H1 (cell line): ENCODE data around the gene GUCY1A1. TPM values are rescaled to one million over a fixed set of nuclear protein-coding genes. Genes with fewer than 3 reads are reported as not detected.

Source experiments
- CTCF ChIA-PET: fragments of 300-600 bp; sonication (Branson Sonifier 250); formaldehyde crosslinking; loops from one replicate; lab custom pipeline; 2021; ENCODE audit not compliant: partially characterized antibody; lab: Charles Lee
- POLR2A ChIA-PET: fragments of 300-600 bp; sonication (Branson Sonifier 250); formaldehyde crosslinking; loops from one replicate; lab custom pipeline; 2021; ENCODE audit warnings: inconsistent platforms; ENCODE audit not compliant: partially characterized antibody; lab: Charles Lee
- DNase-seq, 2 experiments: peaks; one replicate each; pipeline versions ENCODE4 v3.0.0 to v3.0.0-alpha.2; 2010 to 2022; ENCODE audit warnings: low spot score in 2 of 2, low read depth in 1 of 2, mixed read lengths in 1 of 2
- FAIRE-seq: peaks from 2 replicates; lab custom pipeline; 2011; peaks lifted over from hg19 to GRCh38; lab: Jason Lieb, UNC
- H2AFZ ChIP-seq: 2 replicates; pipeline ENCODE4 v1.8.1; 2012; ENCODE audit warnings: low read length, inconsistent platforms
- H2AK5ac ChIP-seq: 2 replicates; pipeline ENCODE4 v1.6.1; 2013; ENCODE audit warnings: low read depth, low read length
- H2BK120ac ChIP-seq: replicated peaks from 2 replicates; pipeline ENCODE3; 2013; ENCODE audit warnings: low read depth, low read length, inconsistent platforms
- H2BK12ac ChIP-seq: 2 replicates; pipeline ENCODE4 v1.6.1; 2013; ENCODE audit warnings: low read depth, low read length
- H2BK15ac ChIP-seq: 2 replicates; pipeline ENCODE4 v1.6.1; 2013; ENCODE audit warnings: low read length
- H2BK20ac ChIP-seq: 2 replicates; pipeline ENCODE4 v1.6.1; 2013; ENCODE audit warnings: low read length
- H2BK5ac ChIP-seq: 2 replicates; pipeline ENCODE4 v1.6.1; 2013; ENCODE audit warnings: low read depth, low read length
- H3K14ac ChIP-seq: 2 replicates; pipeline ENCODE4 v1.6.1; 2013; ENCODE audit warnings: inconsistent platforms; ENCODE audit not compliant: insufficient read length
- H3K18ac ChIP-seq: 2 replicates; pipeline ENCODE4 v1.6.1; 2013; ENCODE audit warnings: low read length; ENCODE audit errors: extremely low read depth
- H3K23ac ChIP-seq: 2 replicates; pipeline ENCODE4 v1.6.1; 2013; ENCODE audit warnings: inconsistent platforms; ENCODE audit not compliant: insufficient read length
- H3K23me2 ChIP-seq: 2 replicates; pipeline ENCODE4 v1.6.1; 2013; ENCODE audit warnings: low read depth, low read length
- H3K27ac ChIP-seq: 2 replicates; pipeline ENCODE4 v1.6.1; 2011; ENCODE audit warnings: low read depth, low read length, inconsistent platforms
- H3K27me3 ChIP-seq, 4 experiments: replicated peaks in 1 of 4; 1 replicate in 1 of 4; 2 replicates in 3 of 4; pipeline versions ENCODE4 v1.6.1 to v1.8.1; 2011 to 2013; ENCODE audit warnings: low read length in 3 of 4, mild to moderate bottlenecking in 3 of 4, inconsistent platforms in 2 of 4, mixed read lengths in 2 of 4, moderate library complexity in 1 of 4; ENCODE audit not compliant: control insufficient read depth in 3 of 4, insufficient read depth in 3 of 4; ENCODE audit errors: extremely low read depth in 1 of 4
- H3K36me3 ChIP-seq, 4 experiments: 2 replicates each; pipeline versions ENCODE4 v1.6.1 to v1.8.1; 2011 to 2013; ENCODE audit warnings: mild to moderate bottlenecking in 4 of 4, low read length in 3 of 4, moderate library complexity in 2 of 4, control low read depth in 1 of 4, inconsistent platforms in 1 of 4; ENCODE audit not compliant: insufficient read depth in 4 of 4, control insufficient read depth in 2 of 4
- H3K4ac ChIP-seq: replicated peaks from 2 replicates; pipeline ENCODE3; 2013; ENCODE audit warnings: low read length, low read depth, mixed read lengths, inconsistent platforms; ENCODE audit not compliant: insufficient read length
- H3K4me1 ChIP-seq, 4 experiments: replicated peaks in 1 of 4; 1 replicate in 1 of 4; 2 replicates in 3 of 4; pipeline versions ENCODE4 v1.6.1 to v1.8.1; 2011 to 2013; ENCODE audit warnings: low read length in 3 of 4, inconsistent platforms in 2 of 4, mixed read lengths in 1 of 4; ENCODE audit not compliant: insufficient read depth in 4 of 4, control insufficient read depth in 3 of 4
- H3K4me2 ChIP-seq, 2 experiments: 2 replicates each; pipeline versions ENCODE4 v1.6.1 to v1.8.1; 2011 to 2013; ENCODE audit warnings: low read depth in 2 of 2, low read length in 2 of 2, control low read depth in 1 of 2, inconsistent platforms in 1 of 2, mild to moderate bottlenecking in 1 of 2; ENCODE audit not compliant: insufficient read depth in 1 of 2
- H3K4me3 ChIP-seq, 4 experiments: fragments of 200-600, 300-600 bp in 1 of 4; sonication (generic), shearing (Covaris generic), sonication (Bioruptor Twin) in 1 of 4; 2 replicates each; pipeline versions ENCODE4 v1.5.1 to v1.8.1; 2011 to 2016; ENCODE audit warnings: low read length in 4 of 4, low read depth in 3 of 4, control low read depth in 2 of 4, inconsistent platforms in 2 of 4, mild to moderate bottlenecking in 2 of 4, mixed read lengths in 1 of 4, moderate library complexity in 1 of 4; ENCODE audit not compliant: insufficient read depth in 2 of 4; ENCODE audit errors: extremely low read depth in 1 of 4
- H3K56ac ChIP-seq: replicated peaks from 2 replicates; pipeline ENCODE3; 2013; ENCODE audit warnings: low read depth, mild to moderate bottlenecking, mixed read lengths, low read length, inconsistent platforms; ENCODE audit not compliant: insufficient read length
- H3K79me1 ChIP-seq: 2 replicates; pipeline ENCODE4 v1.6.1; 2013; ENCODE audit warnings: low read depth, low read length, control low read depth
- H3K79me2 ChIP-seq, 2 experiments: 2 replicates each; pipeline versions ENCODE4 v1.6.1 to v1.8.1; 2012 to 2013; ENCODE audit warnings: low read length in 2 of 2, mild to moderate bottlenecking in 2 of 2, inconsistent platforms in 1 of 2; ENCODE audit not compliant: insufficient read depth in 2 of 2, control insufficient read depth in 1 of 2
- H3K9ac ChIP-seq, 4 experiments: replicated peaks in 1 of 4; 1 replicate in 1 of 4; 2 replicates in 3 of 4; pipeline versions ENCODE4 v1.6.1 to v1.8.1; 2011 to 2013; ENCODE audit warnings: low read depth in 3 of 4, low read length in 3 of 4, control low read depth in 2 of 4, mild to moderate bottlenecking in 2 of 4, moderate library complexity in 2 of 4, inconsistent platforms in 1 of 4; ENCODE audit errors: extremely low read depth in 1 of 4
- H3K9me3 ChIP-seq, 2 experiments: 2 replicates each; pipeline versions ENCODE4 v1.6.1 to v1.8.1; 2012 to 2013; ENCODE audit warnings: mild to moderate bottlenecking in 2 of 2, moderate library complexity in 2 of 2, control low read depth in 1 of 2, inconsistent platforms in 1 of 2, low read depth in 1 of 2, low read length in 1 of 2, mixed read lengths in 1 of 2; ENCODE audit not compliant: insufficient read depth in 2 of 2
- H4K20me1 ChIP-seq, 2 experiments: replicated peaks in 1 of 2; 2 replicates each; pipeline versions ENCODE3 to v1.8.1; 2011 to 2013; ENCODE audit warnings: inconsistent platforms in 2 of 2, low read length in 2 of 2, mild to moderate bottlenecking in 1 of 2; ENCODE audit not compliant: insufficient read depth in 2 of 2, control insufficient read depth in 1 of 2
- H4K5ac ChIP-seq: 2 replicates; pipeline ENCODE4 v1.6.1; 2013; ENCODE audit warnings: low read length, low read depth, mixed read lengths, inconsistent platforms; ENCODE audit not compliant: insufficient read length
- H4K8ac ChIP-seq: 2 replicates; pipeline ENCODE4 v1.8.0; 2013; ENCODE audit warnings: mild to moderate bottlenecking, moderate library complexity, low read length, inconsistent platforms; ENCODE audit not compliant: insufficient read depth; ENCODE audit errors: extremely low read depth
- H4K91ac ChIP-seq: replicated peaks from 2 replicates; pipeline ENCODE3; 2013; ENCODE audit warnings: low read length, mixed read lengths, inconsistent platforms; ENCODE audit not compliant: insufficient read length
- CHD2 ChIP-seq: IDR thresholded peaks from 2 replicates; pipeline ENCODE4 v1.6.1; 2012; ENCODE audit warnings: low read length, improper control_type of control experiment
- CREB1 ChIP-seq: IDR thresholded peaks from 2 replicates; pipeline ENCODE4 v1.6.1; 2012; ENCODE audit warnings: inconsistent platforms
- HDAC2 ChIP-seq, 2 experiments: fragments of 300-600 bp in 1 of 2; sonication (generic) in 1 of 2; IDR thresholded peaks; 2 replicates each; pipeline ENCODE4 v1.6.1; 2011 to 2012; ENCODE audit warnings: low read depth in 2 of 2, low read length in 2 of 2, mild to moderate bottlenecking in 2 of 2, moderate library complexity in 2 of 2, borderline replicate concordance in 1 of 2, inconsistent platforms in 1 of 2
- POLR2A ChIP-seq, 2 experiments: IDR thresholded peaks; 1 replicate in 1 of 2; 2 replicates in 1 of 2; pipeline ENCODE4 v1.6.1; 2011; ENCODE audit warnings: low read depth in 2 of 2, low read length in 2 of 2, mild to moderate bottlenecking in 2 of 2; ENCODE audit errors: control extremely low read depth in 1 of 2
- RAD21 ChIP-seq, 2 experiments: IDR thresholded peaks in 1 of 2; conservative IDR thresholded peaks in 1 of 2; 2 replicates each; pipeline ENCODE4 v1.6.1; 2011; ENCODE audit warnings: low read depth in 2 of 2, low read length in 2 of 2, improper control_type of control experiment in 1 of 2, inconsistent platforms in 1 of 2, mild to moderate bottlenecking in 1 of 2, moderate library complexity in 1 of 2
- RBBP5 ChIP-seq: IDR thresholded peaks from 2 replicates; pipeline ENCODE4 v1.7.1; 2012; ENCODE audit warnings: low read depth, mild to moderate bottlenecking, inconsistent platforms, low read length, moderate library complexity, borderline replicate concordance
- RXRA ChIP-seq: IDR thresholded peaks from 2 replicates; pipeline ENCODE4 v1.6.1; 2011; ENCODE audit warnings: low read depth, mild to moderate bottlenecking, low read length, moderate library complexity; ENCODE audit not compliant: insufficient read depth
- SAP30 ChIP-seq: fragments of 300-600 bp; sonication (generic); IDR thresholded peaks from 2 replicates; pipeline ENCODE4 v1.7.1; 2012; ENCODE audit warnings: low read length, moderate library complexity, mild to moderate bottlenecking, inconsistent platforms; ENCODE audit not compliant: insufficient read depth, insufficient replicate concordance
- SIX5 ChIP-seq: IDR thresholded peaks from 2 replicates; pipeline ENCODE4 v1.6.1; 2011; ENCODE audit warnings: mild to moderate bottlenecking, low read depth, low read length
- SP2 ChIP-seq: IDR thresholded peaks from 2 replicates; pipeline ENCODE4 v1.6.1; 2012; ENCODE audit warnings: mild to moderate bottlenecking, low read length, inconsistent platforms
- TAF7 ChIP-seq: optimal IDR thresholded peaks from 2 replicates; pipeline ENCODE3; 2011; ENCODE audit warnings: low read depth, mild to moderate bottlenecking, inconsistent platforms, low read length, moderate library complexity, borderline replicate concordance
- TBP ChIP-seq: IDR thresholded peaks from 2 replicates; pipeline ENCODE4 v1.6.1; 2011; ENCODE audit warnings: low read depth, low read length, improper control_type of control experiment
- USF2 ChIP-seq: IDR thresholded peaks from 2 replicates; pipeline ENCODE4 v1.6.1; 2011; ENCODE audit warnings: low read length, improper control_type of control experiment
- WGBS, 2 experiments: shearing (Covaris generic) in 1 of 2; methylation state at CpG; one replicate each; pipeline versions ENCODE4 v1.1.6 to v1.1.7; 2013 to 2015; ENCODE audit warnings: low lambda C conversion rate in 2 of 2, mixed read lengths in 2 of 2, inconsistent platforms in 1 of 2, low coverage in 1 of 2, missing lambda C conversion rate in 1 of 2; ENCODE audit not compliant: insufficient replicate concordance in 2 of 2, insufficient coverage in 1 of 2, insufficient read length in 1 of 2; ENCODE audit errors: extremely low coverage in 1 of 2, missing lambda C conversion rate in 1 of 2; 5-methylcytosine and 5-hydroxymethylcytosine counted together
- polyA plus RNA-seq, 7 experiments: library from polyadenylated mRNA; depleted of rRNA in 3 of 7; stranded (reverse) in 5 of 7; unstranded in 2 of 7; fragments of >200 nt in 5 of 7; fragments of 200-250 nt in 2 of 7; gene quantifications; 1 replicate in 5 of 7; 2 replicates in 1 of 7; 4 replicates in 1 of 7; pipeline versions ENCODE4 v1.2.1 to v1.2.3, GENCODE V29; 2011 to 2013; ENCODE audit warnings: missing spikeins in 2 of 7, mixed read lengths in 2 of 7
- total RNA-seq: library from RNA; stranded (reverse); fragmentation: NEBNext Ultra II Directional; extraction: Animal tissue kit (Norgen Biotek cat#: 25700); gene quantifications from 2 replicates; pipeline ENCODE4 v1.2.1, GENCODE V29; 2021

The GUCY1A1 gene
- total and polyA plus RNA-seq, 2 of the 8 experiments (the other 6 are each of a cell fraction or from before 2014, with no cell fraction given): not detected

- Histone ChIP-seq H3K4me3 (no peak overlapping the region), H3K23ac (no peak overlapping the region), H4K20me1 (no peaks in the 10 kb centered on the region), H3K79me2 (no peaks in the 10 kb centered on the region), H2AK5ac (no peak overlapping the region), H2BK20ac (no peak overlapping the region), H3K23me2 (peaks cover 7% of the 10 kb centered on the region; the same call in 1 of the 2 replicates), H3K4ac (no peak overlapping the region), H3K27ac (no peak overlapping the region), H2BK120ac (no peak overlapping the region), H3K9me3 (no peaks in the 10 kb centered on the region), H3K27me3 (peaks cover 3 to 8% (median 8%) of the 10 kb centered on the region in 4 experiments), H2BK12ac (no peak overlapping the region), H3K4me1 (peaks cover 0 to 6% (median 0%) of the 10 kb centered on the region in 4 experiments; a peak in 2 of 7 replicates), H3K18ac (no peak overlapping the region), H2BK5ac (no peak overlapping the region), H3K14ac (no peak overlapping the region), H3K36me3 (no peaks in the 10 kb centered on the region), H4K5ac (no peak overlapping the region), H3K79me1 (no peaks in the 10 kb centered on the region), H3K4me2 (no peak overlapping the region), H4K8ac (no peak overlapping the region), H2AFZ (no peak overlapping the region), H3K9ac (no peak overlapping the region), H3K56ac (no peak overlapping the region), H4K91ac (no peak overlapping the region), H2BK15ac (no peak overlapping the region)
- DNase-seq (no peak), FAIRE-seq (no peak)
- 88% methylated on average over 2 of the region's 2 CpGs; no CpG with 5 or more reads in 1 of the 2 experiments for WGBS, 2 experiments
- CTCF ChIA-PET: interaction anchor here (2.1 kb wide), 1 partner anchor 23 kb away, joined by 5 read pairs; no protein-coding TSS in a partner anchor
- POLR2A ChIA-PET: no interaction called here
- TF ChIP-seq SIX5 (no peak), CHD2 (no peak), SP2 (no peak), RXRA (no peak), POLR2A (IDR thresholded peaks at IDR 0.05; ENCODE audit: control extremely low read depth in 1 of 2, low read depth in 2 of 2, low read length in 2 of 2) (no peak), RAD21 (IDR thresholded peaks at IDR 0.05 in 1 of 2, conservative IDR thresholded peaks at IDR 0.05 in 1 of 2; ENCODE audit: low read depth in 2 of 2, low read length in 2 of 2) (no peak), RBBP5 (no peak), HDAC2 (IDR thresholded peaks at IDR 0.05; ENCODE audit: borderline replicate concordance in 1 of 2, low read depth in 2 of 2, low read length in 2 of 2) (no peak), TBP (no peak), SAP30 (no peak), CREB1 (no peak), TAF7 (no peak), USF2 (no peak)
Measured at GRCh38 chr4:155763551-155763950, 96.9 kb downstream of the GUCY1A1 start.
